GM21717 (cell line): Measurements from ENCODE around the gene PITRM1.
"Not testable (repeated sequence)": the region's sequence is repeated elsewhere in the genome, so short reads cannot be mapped to it uniquely, and the experiment has no call there.

Source experiments
- ATAC-seq: cut with Tn5 transposase; IDR thresholded peaks from one replicate; pipeline ENCODE4 v1.9.1; 2021; ENCODE audit warnings: mild to moderate bottlenecking, moderate library complexity; ENCODE audit not compliant: unreplicated experiment

Gene PITRM1

DNA sequence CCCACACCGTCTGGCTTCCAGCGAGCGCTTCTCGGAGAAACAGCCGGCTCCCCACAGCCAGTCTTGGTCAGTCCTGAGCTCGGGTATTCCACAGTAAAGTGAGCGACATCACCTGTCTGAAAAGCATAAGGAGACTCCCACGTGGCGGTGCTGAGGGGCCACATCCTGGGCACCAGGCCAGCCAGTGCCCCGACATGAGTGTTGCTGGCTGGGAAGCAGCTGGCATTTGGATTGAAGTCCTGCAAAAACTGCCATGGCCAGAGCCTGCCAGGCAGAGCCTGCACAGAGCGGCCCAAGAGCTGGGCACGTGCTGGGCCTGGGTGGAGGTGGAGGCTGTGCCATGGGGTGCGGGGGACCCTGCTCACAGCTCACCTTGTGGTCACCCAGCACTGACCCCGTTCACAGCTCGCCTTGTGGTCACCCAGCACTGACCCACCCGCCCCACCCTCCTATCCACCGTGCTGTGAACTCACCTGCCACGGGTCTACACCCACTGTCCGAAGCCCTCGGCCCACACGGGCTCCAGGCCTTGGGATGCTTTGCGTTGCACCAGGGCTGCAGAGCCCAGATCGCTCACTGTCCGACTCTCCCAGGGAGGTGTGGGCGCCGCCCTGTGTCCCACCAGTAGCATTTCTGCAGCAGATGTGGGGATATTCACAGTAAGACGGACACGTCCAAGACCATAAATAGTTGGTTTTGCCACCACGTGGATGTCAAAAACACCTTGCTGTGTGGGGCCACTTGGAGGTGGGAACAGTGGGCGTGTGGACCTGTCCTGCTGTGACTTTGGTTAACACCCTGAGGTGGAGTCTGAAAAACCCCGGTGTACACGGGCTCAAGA lies 48.8 kb downstream of the PITRM1 start:
- no peak for ATAC-seq

DNA sequence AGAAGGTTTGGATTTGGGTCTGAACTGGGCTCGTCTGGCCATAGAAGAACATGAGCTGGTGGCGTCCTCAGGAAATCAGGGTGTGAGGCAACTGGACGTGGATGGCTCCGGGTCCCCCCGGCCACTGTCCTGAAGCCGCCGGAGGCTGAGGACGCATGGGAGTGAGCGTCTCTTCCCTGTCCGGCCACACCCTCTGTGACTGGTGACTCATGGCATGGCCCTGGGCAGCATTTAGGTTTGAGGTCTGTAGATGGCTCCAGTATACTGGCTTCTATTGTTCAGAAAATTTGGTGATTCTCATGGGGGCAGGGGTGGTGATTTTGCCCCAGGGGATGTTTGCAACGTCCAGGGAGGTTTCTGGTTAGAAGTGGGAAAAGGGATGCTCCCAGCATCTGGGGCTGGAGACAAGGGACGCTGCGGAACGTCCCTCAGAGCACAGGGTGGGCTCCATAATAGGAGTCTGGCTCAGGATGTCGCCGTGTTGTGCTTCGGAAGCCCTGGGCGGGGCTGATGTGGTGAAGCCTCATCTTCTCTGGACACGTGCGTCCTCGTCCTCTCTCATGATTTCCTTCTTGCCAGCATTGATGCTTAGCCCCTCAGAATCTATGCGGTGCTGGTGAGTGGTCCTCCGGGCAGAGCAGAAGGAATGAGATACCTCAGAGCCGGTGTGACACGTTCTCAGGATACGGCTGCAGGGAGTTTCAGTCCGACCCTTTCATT lies 49.9 kb downstream of the PITRM1 start:
- ATAC-seq = no peak

DNA sequence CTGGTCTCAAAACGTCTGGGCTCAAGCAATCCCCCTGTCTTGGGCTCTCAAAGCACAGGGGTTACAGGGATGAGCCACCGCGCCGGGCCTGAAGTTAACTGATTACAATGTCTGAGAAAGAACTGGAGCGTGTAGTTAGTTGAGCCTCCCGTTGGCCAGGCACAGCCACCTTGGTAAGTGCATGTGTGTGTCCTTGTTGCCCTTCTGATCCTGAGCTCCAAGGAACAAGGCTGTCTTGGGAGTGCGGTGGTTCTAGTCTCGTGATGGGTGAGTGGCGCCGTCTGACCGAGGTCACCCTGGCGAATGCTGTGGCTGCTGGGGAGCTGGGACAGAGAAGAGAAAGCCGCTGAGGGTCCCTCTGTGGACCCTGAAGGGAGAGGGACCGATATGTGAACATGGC lies 50.5 kb downstream of the PITRM1 start:
- ATAC-seq = no peak

DNA sequence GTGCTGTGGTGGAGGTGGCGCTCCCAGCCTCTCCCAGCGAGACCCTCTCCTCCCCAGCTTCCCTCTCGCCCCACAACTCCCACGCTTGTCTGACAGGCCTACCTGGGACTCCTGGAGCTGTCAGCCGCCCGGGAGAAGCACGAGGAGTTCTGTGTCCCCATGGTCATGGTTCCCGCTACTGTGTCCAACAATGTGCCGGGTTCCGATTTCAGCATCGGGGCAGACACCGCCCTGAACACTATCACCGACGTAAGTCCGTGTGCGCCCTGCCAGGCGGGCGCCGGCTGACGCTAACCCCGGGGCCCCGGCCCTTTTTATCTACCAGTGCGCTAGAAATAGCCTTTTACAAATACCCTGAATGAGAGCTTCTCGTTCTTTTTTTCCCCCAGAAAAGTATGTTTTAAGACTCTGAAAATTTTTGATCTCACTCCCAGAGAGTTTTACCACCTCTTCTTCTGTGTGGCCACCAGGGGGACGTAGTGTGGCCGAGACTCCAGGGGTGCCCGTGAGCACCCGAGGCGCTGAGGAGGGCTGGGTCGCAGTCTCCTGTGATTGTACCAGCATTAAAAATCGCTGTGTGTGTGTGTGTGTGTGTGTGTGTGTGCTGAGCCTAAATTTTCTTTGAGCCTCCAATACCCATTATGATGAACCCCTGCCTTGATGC lies 52.7 kb downstream of the PITRM1 start:
- ATAC-seq = no peak

DNA sequence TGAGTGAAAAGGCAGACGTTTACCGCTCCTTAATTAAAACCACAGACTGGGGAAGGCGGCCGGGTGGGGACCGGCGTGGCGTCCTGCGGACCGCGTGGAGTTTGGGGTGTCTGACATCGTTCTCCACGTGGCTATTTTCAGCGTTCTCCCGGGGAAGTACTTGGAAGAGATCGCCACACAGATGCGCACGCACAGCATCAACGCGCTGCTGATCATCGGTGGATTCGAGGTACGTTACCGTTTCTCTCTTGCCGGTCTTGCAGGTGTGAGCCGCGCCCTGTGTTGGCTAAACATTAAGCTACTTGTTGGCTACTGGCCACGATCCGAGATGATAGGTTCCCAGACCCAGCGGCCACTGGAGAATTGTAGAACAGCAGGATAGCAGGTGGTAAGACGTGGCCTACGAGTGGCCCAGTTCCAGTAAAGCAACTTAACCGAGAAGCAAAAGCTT lies 53.9 kb downstream of the PITRM1 start:
- no peak for ATAC-seq

DNA sequence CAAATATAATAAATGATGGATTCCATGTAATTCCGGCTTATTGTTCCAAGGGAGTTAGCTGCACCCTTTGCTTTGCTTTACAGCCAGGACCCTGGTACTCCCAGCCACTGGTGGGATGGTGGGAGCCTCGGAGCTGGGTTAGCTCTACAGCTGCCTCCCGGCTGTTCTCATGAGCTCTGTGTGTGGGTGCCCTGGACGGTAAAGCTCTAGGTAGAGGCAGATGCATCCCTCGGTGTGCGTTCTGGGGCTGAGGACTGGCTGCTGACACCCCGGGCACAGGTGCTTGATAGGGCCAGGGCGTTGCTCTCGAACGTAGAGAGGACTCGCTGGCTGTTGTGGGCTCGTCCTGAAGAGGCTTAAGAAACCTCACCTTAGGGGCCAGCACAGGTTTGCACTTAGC lies 55.1 kb downstream of the PITRM1 start:
- no peak for ATAC-seq

DNA sequence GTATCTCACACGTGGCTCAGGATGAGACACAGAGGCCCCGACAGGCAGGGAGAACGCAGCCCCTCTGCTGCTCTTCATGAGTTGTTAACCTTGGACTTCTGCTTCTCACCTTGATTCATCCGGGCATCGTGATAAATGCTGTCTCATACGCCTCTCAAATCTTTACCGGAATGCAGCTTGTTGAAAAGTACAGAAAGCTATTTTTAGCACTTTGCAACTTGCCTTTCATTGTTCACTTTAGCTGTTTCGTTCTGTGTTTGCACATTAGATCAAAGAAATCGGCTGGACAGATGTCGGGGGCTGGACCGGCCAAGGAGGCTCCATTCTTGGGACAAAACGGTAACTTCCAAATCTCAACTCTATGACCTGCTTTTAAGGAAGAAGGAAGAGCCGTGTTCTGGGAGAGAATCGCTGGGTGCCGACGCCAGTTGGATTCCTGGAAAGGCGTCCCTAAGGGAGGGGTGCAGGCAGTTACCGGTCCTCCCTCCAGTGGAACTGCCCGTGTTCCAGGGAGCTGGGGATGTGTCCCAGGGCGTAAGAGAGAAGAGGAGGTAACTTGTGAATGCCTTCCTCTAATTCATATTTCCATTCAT lies 56.0 kb downstream of the PITRM1 start:
- no peak for ATAC-seq

DNA sequence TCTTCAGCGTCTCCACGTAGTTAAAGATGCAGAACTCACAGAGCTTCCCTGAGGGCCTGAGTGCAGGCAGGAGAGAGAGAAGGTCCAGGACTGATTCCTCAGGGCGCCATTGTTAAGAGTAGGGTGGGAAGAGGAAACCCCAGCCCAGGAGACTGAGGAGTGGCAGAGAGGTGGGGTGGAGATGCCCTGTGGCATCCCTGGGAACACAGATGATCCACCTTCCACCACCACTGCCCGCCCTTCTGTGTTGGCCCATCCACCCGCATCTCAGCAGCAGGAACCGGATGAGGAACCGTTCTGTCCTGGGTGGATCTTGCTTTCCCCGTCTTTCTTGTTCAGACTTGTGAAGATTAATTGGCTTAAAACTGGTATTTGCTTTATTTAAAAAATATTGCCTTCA lies 56.9 kb downstream of the PITRM1 start:
- no peak for ATAC-seq

DNA sequence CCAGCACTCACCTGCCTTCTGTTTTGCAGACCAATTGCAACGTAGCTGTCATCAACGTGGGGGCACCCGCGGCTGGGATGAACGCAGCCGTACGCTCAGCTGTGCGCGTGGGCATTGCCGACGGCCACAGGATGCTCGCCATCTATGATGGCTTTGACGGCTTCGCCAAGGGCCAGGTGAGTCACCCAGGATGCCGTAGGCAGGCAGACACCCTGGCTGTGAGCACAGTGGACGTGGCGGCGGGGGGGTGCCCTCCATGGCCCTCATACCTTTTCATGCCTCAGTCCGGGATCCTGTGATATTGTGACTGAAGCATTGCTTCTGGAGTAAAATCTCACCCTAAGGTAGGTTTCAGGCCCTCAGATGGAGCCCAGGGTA lies 59.2 kb downstream of the PITRM1 start:
- no peak for ATAC-seq

DNA sequence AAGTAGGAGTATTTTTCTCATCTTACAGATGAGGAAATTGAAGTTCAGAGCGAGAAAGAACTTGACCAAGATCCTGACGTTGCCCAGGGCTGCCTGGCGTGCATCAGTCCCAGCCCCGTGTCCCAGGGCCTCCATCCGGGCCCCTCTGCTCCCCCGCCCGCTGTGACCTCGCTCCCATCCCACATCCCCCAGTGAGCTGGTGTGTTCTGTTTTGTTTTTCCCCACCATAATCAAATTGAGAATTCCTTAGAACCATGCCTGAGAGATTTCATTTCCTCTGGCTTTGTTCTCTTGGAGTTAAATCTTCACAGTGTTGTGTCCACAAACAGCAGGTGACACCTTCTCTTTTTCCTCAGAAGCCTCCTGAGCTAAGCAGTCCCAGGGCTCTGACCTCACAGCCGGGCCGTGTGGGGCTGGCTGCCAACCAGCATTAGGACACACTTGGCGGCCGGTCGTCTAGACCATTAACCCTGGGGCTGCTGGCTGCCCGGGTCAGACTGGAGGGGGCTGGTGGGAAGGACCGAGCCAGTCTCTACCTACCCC lies 60.9 kb downstream of the PITRM1 start:
- no peak for ATAC-seq

DNA sequence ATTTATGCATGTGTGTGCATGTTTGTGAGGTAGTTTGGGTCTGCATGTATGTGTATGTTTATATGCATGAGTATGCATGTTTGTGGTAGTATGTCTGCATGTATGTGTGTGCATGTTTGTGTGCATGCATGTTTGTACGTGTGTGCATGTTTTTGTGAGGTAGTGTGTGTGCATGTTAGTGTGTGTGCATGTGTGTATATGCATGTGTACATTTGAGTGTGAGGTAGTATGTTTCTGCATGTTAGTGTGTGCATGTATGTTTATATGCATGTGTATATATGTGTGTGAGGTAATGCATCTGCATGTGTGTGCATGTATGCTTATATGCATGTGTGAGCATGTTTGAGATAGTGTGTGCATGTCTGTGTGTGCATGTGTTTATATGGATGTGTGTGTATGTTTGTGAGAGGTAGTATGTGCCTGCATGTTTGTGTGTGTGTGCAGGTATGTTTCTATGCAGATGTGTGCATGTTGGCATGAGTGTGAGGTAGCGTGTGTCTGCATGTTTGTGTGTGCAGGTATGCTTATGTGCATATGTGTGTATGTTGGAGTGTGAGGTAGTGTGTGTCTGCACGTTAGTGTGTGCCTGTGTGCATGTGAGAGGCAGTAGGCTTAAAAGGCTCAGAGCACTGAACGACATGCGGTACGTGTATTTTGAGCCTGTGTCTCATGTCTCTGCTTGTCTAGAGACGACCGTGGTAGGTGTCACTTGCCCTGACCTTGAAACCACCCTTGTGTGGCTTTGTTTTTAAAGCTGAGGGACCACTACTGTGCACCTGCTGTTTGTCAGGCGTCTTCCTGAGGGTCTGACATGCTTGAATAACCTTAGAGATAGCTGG lies 61.6 kb downstream of the PITRM1 start:
- ATAC-seq = no peak

DNA sequence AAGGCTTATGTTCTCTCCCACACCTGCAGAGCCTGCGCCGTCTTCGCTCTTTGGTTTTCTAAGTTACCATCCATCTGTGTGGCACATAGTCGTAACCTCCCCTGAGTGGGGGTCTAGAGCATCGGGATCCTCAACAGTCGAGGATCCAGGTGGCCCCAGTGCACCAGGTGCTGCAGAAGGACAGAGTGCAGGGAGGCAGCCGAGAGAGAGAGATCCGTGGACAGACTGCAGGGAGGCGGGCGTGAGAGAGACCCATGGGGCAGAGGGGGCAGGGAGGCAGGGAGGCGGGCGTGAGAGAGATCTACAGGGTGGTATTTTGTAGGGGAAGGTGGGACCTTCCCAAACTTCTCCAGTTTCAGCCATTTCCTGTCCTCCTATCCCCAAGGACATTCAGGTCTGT lies 62.9 kb downstream of the PITRM1 start:
- no peak for ATAC-seq

DNA sequence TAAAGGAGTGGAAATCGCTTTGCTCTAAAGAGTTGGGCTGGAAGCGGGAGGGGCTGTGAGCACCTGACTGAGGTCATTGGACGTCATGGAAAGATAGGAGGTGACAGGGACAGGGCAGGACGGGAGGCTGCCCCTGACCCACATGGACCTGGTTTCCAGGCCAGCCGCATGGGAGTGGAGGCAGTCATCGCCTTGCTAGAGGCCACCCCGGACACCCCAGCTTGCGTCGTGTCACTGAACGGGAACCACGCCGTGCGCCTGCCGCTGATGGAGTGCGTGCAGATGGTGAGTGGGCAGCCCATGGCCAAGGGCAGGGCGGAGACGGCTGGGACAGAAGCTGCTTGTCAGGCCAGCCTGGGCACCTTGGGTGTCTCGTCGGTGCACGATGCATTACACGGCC lies 63.4 kb downstream of the PITRM1 start:
- no peak for ATAC-seq

DNA sequence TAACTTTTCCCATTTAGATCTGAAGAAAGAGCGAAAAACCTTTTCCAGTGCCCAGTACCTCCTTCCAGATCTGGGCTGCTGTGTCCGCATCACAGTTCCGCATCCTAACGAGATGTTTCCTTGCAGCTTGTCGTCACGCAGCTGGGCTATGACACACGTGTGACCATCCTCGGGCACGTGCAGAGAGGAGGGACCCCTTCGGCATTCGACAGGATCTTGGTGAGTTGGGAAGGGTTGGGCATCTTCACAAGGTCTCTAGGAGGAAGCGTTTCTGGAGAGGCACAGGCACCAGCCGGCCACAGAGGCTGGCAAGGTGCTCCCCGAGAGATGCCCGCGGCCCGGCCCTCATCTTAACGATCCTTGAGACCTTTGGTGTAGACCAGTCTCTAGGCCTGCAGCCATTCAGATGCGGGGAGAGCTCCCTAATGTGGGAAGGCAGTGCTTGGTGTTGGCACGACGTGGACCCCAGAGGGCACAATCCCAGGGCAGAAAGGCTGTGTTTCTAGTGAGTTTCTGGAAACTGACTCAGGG lies 63.9 kb downstream of the PITRM1 start:
- no peak for ATAC-seq

DNA sequence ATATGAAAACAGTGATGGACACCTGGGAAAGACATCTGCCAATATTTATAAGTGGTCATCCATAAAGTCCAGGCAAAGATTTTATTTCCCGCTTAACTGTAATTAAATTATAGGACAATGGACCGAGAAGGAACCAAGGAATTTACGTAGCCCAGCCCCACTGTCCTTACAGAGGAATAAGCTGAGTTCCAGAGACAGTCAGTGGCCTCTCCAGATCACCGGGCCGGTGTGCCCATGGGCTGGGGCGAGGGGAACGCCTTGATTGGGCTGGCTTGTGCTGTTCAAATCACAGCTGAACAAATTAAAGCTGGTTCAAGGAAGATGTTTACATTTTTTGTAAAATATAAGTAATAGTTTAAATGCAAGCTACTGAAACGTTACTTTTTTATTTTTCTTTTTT lies 64.5 kb downstream of the PITRM1 start:
- ATAC-seq = no peak

DNA sequence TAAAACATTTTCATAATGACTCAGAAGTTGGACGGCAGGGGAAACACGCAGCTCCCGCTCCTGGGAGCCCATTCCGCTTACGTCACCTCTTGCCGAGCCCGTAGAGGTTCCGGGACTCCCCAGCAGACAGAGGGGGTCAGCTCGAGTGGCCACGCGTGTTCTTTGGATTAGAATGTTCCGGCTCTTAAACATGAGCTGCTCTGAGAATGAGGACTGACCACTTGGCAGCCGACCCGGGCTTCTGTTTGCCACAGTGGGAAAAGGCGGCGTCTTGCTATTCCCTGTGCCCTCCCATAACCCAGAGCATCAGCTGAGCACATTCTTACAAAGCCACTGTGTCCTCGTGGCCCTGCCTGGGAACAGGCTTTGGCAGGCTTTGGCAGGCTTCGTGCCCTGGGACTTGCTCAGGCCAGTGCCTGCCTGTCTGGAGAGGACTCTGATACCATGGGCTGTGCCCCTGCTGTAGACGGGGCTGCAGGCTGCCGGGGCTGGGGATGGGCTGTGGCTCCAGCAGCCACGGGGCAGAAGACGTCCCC lies 65.1 kb downstream of the PITRM1 start:
- ATAC-seq = no peak

DNA sequence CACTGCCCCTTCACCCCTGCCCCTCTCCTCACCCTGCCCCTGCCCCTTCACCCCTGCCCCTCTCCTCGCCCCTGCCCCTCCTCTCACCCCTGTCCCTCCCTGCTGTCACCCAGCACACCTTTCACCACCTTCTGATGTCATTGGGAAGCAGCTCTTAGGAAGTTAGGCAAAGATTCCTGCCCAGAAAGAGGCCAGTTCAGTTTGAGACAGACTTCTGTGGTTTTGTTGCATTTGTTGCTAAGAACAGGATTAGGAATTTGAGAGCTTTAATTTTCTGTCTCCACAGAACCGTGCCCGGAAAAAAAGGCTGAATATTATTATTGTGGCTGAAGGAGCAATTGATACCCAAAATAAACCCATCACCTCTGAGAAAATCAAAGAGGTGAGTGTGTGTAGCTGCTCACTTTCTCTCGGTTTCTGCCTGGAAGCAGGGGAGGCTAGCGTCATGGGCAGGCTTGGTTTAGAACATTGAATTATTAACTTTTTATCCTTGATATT lies 65.6 kb downstream of the PITRM1 start:
- no peak for ATAC-seq

DNA sequence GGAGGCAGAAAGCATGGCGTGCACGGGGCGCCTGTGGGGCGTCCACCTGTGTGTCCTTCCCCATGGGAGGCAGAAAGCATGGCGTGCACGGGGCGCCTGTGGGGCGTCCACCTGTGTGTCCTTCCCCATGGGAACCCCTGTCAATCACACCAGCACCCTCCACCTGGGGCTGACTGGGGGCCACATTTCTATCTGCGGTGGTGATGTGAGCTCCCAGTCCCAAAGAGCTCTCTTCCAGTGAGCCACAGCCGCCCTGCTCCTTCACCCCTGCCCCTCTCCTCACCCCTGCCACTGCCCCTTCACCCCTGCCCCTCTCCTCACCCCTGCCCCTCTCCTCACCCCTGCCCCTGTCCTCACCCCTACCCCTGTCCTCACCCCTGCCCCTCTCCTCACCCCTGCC lies 66.3 kb downstream of the PITRM1 start:
- not testable (repeated sequence) for ATAC-seq

DNA sequence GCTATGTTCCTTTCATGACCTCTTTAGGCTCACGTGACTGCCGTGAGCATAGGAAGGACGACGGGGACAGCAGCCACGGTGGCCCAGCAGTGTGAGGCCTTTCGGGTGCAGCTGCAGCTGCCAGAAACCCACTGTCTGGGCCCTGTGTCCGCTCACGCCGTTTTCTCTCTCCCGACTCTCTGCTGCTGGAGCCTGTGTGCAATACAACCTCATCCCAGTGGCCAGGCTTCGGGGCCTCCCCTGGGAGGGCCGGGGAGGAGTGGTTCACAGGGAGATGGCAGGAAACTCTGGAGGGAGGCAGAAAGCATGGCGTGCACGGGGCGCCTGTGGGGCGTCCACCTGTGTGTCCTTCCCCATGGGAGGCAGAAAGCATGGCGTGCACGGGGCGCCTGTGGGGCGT lies 66.7 kb downstream of the PITRM1 start:
- no peak for ATAC-seq

DNA sequence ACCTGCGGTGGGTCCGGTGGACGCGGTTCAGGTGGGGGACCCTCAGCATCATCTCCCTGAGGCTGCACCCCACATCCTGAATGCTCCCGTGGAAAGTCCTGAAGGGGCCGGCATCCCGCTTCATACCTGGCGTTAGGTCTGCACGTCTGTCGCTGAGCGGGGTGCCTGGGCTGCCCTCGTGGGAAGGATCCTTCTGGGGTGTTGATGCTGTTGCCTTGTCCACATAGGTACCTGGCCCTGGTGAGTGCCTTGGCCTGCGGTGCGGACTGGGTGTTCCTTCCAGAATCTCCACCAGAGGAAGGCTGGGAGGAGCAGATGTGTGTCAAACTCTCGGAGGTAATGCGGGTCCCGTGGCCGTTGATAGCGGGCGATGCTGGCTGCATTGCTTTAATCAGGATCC lies 67.4 kb downstream of the PITRM1 start:
- ATAC-seq = no peak
